HG03060 (cell line): Measurements from ENCODE around the gene F13A1.
"Not testable (repeated sequence)": the region's sequence is repeated elsewhere in the genome, so short reads cannot be mapped to it uniquely, and the experiment has no call there.

Source experiments
- ATAC-seq: cut with Tn5 transposase; IDR thresholded peaks from one replicate; pipeline ENCODE4 v1.9.1; 2021; ENCODE audit warnings: low read depth, moderate number of reproducible peaks; ENCODE audit not compliant: unreplicated experiment

Gene F13A1

GRCh38 chr6:6320901-6321300 is 439 bp upstream of the F13A1 start:
- no peak for ATAC-seq

DNA sequence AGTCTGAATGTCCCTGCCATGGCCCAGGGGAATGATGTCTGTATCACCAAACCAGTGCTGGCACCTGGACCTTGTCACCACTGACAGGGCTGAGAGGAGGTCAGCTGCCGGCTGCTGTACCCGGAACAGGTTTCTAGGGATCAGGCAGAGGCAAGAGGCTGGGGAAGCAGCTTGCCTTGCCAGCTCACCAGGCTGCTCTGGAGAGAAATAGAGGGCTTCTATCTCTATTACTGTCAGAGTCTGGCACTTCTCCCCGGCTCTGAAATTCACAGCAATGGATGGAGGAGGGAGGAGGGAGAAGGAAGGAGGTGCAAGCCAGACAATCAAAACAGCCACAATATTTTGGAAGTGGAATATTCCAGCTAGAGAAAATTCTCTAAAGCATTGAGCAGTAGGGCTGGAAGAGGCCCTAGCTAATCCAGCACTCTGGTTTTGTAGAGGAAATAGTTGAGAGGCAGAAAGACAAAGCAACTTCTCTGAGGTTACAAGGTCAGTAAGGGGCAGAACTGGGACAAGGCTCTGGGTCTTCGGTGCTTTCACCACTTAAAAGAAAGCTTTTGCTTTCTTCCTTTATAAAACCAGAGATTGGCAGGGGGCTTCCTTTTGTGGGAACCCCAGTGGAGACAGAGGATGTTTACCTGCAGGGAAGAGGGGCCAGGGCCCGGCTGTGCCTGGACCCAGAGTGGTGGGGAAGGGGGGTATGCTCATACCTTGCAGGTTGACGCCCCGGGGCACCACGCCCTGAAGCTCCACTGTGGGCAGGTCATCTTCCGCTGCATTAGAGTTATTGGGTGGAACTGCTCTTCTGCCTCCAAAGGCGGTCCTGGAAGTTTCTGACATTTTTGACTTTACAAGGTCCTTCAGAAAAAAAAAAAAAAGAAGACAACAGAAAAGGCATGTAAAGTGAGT is 2.4 kb downstream of the F13A1 start:
- ATAC-seq: no peak

DNA sequence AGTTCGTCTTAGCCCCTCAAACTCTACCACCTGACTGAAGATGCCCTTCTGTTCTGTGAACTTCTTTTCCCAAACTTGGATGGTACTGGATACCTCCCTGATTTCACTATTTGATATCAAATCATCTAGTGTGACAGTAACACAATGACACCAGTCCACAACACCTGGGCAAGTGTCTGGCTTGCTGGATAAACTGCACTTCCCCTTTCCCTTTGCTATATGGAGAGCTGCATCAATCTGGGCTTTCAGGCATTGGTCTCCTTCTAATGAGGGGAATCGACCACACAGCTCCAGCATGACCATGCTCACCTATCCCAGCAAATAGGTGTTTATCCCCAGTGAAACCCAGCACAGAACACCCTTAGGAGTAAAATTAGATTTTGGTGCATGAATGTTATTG is 3.1 kb downstream of the F13A1 start:
- ATAC-seq: no peak

- ATAC-seq: no peak
Measured at GRCh38 chr6:6315660-6316059, 4.8 kb downstream of the F13A1 start.

DNA sequence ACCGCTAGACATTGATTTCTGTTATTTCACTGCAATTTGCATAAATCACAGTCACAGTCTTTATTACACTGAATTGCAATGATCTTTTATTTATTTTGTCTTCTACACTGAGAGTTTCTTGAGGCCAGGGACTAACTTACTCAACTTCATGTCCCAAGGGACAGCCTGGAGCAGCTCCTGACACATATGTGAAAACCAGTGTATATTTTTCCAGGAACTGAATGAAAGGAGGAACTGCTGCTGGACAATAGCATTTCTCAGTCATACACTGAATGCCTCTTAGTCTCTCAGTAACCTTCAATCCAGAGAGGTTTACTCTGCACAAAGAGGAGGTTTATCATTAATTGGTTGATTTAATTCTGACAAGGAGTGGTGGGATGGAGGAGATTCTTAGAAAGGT is 5.9 kb downstream of the F13A1 start:
- no peak for ATAC-seq

- ATAC-seq: no peak
Measured at GRCh38 chr6:6312901-6313441, 7.5 kb downstream of the F13A1 start.

DNA sequence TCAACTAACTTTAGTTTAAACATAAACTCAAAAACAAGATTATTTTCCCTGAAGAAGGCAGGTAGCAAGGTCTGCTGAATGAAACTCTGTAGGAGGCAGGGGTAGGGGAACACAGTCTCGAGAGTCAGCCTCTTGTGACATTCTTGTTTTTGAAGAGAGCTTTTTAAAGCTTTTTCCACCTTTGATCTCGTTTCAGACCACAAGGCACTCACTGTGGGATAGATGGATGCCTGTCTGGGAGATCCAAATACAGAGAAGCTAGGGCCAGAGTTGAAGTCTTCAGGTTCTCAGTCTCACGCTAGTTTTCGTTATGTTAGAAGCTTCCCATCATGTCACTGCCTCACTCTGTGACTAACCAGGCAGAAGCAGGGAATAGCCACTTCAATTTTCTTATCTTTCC is 14.9 kb downstream of the F13A1 start:
- ATAC-seq: no peak

DNA sequence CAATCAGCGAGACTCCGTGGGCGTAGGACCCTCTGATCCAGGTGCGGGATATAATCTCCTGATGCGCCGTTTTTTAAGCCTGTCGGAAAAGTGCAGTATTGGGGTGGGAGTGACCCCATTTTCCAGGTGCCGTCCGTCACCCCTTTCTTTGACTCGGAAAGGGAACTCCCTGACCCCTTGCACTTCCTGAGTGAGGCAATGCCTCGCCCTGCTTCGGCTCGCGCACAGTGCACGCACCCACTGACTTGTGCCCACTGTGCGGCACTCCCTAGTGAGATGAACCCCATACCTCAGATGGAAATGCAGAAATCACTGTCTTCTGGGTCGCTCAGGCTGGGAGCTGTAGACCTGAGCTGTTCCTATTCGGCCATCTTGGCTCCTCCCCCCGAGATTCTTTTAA is 20.1 kb downstream of the F13A1 start:
- ATAC-seq: not testable (repeated sequence)

- no peak for ATAC-seq
Measured at GRCh38 chr6:6293317-6293716, 27.1 kb downstream of the F13A1 start.

GRCh38 chr6:6287415-6287814 is 33.0 kb downstream of the F13A1 start:
- no peak for ATAC-seq

DNA sequence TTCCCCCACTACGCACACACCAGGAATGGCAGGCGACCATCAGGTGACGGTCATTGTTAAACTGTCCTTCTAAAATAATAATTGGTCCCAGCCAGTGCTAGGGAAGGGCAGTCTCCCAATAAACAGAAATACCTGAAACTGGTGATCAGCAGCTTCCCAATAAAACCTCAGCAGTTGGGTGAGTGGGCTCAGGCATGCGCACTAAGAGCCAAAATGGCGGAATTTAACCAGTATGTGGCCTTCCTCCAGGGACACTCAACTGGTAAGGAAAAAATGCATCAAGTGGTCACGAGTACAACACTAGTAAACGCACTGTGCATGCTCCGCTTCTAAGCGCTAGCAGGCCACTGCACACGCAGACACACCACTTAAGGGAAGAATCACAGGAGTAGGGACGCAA is 34.8 kb downstream of the F13A1 start:
- no peak for ATAC-seq

- no peak for ATAC-seq
Measured at GRCh38 chr6:6284221-6284966, 36.1 kb downstream of the F13A1 start.

DNA sequence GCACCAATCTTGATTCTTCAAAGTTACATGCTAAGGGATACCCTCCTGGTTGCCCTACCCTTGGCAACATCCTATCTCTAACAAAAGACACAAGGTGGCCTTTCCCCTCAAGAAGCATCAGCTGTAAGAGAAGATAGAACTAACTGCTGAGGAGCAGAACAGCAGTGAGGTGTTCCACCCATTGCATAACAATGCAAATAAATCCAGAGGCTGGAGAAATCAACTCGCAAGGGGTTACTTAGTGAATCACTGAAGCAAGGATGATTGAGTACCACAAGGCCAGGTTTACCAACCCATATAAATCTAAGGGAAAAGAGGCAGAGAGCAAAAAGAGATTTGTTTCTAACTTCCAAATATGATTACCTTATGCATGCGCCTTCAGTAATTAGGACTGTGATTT is 36.7 kb downstream of the F13A1 start:
- no peak for ATAC-seq

DNA sequence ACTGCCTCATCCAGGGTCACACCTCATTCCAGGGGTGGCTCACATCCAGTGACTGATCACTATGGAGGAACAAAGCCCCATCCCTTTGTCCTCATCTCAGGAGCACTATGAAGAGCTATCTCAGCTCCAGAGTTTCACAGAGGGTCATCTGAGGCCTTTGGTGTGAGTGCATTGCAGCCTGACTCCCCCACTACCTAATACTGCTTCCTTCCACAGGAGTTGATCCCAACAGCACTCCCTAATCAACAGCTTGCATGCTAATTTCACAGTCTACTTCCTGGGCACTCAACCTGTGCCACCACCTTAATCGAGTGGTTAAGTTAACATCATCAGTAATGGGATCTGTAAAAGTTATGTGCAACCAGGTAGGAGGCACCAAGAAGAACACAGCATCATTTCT is 37.7 kb downstream of the F13A1 start:
- ATAC-seq: no peak

DNA sequence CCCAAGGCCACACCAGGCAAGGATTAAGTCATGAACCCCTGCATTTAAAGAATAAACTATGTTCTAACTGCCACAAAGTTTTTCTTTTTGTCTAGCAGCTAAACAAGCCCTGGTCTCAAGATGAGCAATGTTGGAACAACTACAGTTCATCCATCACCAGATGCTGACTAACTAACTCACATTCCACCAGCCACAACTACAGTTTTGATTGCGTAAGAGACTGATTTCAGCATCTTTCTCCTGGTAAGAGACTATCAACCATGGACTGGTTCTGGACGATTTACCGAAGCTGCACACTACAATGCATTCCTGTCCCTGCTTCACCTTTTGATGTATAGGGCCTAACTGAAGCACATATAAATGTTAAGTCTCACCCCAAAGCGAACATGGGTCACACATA is 43.0 kb downstream of the F13A1 start:
- ATAC-seq: no peak

DNA sequence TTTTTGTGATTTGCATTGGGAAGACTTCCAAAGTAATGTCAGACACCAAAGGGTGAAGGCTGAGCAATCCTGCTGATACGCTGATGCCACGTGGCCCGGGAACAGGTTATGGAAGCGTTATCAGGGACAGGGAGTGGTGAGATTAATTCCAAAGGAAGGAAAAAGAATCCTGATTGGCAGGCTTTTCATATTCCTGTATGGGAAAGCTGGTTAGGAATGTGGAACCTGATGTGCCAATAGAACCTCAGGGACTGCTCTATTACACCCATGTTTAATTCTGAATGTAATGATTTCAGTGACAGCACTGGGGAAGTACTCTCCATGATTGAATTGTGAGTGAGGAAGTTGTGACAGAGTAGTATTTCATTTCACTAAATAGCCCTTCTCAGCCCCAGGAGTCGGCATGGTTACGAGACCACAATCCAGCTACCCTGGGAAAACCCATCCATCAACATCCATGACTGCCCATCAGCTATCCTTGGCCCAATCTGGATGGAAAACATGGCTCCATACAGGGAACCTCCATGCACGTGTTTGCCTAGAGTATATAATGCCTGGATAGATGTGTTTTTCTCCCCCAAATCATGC is 49.4 kb downstream of the F13A1 start:
- ATAC-seq: no peak

- no peak for ATAC-seq
Measured at GRCh38 chr6:6260196-6260722, 60.2 kb downstream of the F13A1 start.

GRCh38 chr6:6256886-6257285 is 63.6 kb downstream of the F13A1 start:
- ATAC-seq: no peak

DNA sequence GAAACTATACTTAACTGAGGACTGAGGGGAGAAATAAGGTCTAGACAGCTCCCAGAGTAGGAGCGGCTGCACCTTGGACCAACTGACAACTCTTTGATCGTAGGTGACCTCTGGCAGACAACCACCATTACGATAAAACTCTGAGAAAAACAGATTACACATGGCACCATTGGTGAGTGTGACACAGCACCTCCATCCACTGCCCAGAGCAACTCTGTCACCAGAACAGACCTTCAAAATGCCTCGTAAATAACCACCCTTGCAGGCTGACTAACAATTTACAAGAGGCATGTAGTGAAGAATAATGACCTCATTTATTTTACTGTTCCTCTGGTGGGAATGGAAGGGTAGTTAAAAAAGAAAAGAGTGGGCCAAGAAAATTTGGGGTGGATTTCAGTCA is 64.2 kb downstream of the F13A1 start:
- ATAC-seq: no peak

DNA sequence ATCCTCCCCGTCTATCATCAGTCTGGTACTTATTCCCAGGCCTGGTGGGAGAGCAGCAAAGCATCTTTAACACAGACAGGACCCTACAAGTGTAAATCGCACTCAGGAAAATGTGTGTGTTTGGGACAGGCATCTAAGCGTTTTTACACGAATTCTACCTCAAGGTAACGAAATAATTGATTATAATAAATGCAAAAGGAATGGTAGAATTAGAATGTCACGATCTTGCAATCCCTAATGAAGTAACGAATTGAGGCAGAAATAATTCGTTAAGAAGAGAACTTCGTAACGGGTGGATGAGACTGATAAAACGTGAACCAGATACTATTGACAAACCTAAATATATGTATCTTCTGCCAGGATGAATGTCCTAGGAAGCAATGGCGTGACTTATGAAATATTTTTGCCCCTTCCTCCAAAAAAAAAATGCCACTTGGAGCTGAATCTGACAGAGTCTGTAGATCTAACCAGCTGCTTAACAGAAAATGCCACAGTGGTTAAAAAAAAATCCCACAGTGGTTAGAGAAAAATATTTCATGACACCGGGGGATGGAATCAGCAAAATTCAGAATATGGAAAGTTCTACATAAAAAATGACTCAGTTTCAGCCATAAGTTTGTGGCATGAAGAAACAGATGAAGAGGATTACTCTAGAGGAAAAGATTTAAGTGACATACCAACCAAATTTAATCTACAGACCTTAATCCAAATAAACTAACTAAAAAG is 68.7 kb downstream of the F13A1 start:
- no peak for ATAC-seq
